OCI-LY1 (cell line): ENCODE measurements around the gene KLHL8.

Source experiments
- H2AFZ ChIP-seq: fragments of 200-600 bp; sonication (generic), shearing (Covaris generic); 2 replicates; pipeline ENCODE4 v1.6.0; 2014; ENCODE audit warnings: antibody characterized with exemption, mild to moderate bottlenecking, low read length
- H3F3A ChIP-seq: fragments of 200-600 bp; sonication (generic), shearing (Covaris generic); 2 replicates; pipeline ENCODE4 v1.6.0; 2014; ENCODE audit warnings: mild to moderate bottlenecking, antibody characterized with exemption, low read length, moderate library complexity; ENCODE audit not compliant: insufficient read depth
- H3K27ac ChIP-seq: fragments of 200-600 bp; sonication (generic); 2 replicates; pipeline ENCODE4 v1.5.1; 2014; ENCODE audit warnings: low read length, mixed run types, mild to moderate bottlenecking, low read depth; ENCODE audit not compliant: poor library complexity, severe bottlenecking
- H3K27me3 ChIP-seq: fragments of 200-600 bp; sonication (generic); 2 replicates; pipeline ENCODE4 v1.6.0; 2014; ENCODE audit warnings: antibody characterized with exemption, mild to moderate bottlenecking, low read length, moderate library complexity; ENCODE audit not compliant: insufficient read depth
- H3K36me3 ChIP-seq: fragments of 200-600 bp; sonication (generic); 2 replicates; pipeline ENCODE4 v1.6.1; 2014; ENCODE audit warnings: mild to moderate bottlenecking, antibody characterized with exemption, low read length, moderate library complexity, mixed read lengths; ENCODE audit not compliant: insufficient read depth
- H3K4me1 ChIP-seq: fragments of 200-600 bp; sonication (generic); 2 replicates; pipeline ENCODE4 v1.5.1; 2014; ENCODE audit warnings: mild to moderate bottlenecking, low read length, moderate library complexity; ENCODE audit not compliant: insufficient read depth, severe bottlenecking
- H3K4me2 ChIP-seq: fragments of 200-600 bp; sonication (generic), shearing (Covaris generic); 2 replicates; pipeline ENCODE4 v1.6.1; 2014; ENCODE audit warnings: low read length
- H3K4me3 ChIP-seq: fragments of 200-600 bp; sonication (generic); 2 replicates; pipeline ENCODE4 v1.5.1; 2014; ENCODE audit warnings: low read length, low read depth, mild to moderate bottlenecking, mixed read lengths; ENCODE audit not compliant: poor library complexity, severe bottlenecking
- H3K79me2 ChIP-seq: fragments of 200-600 bp; shearing (Covaris generic); 2 replicates; pipeline ENCODE4 v1.6.1; 2016; ENCODE audit warnings: mixed run types, low read length, mixed read lengths; ENCODE audit not compliant: insufficient read depth
- H3K9ac ChIP-seq: fragments of 200-600 bp; sonication (generic), shearing (Covaris generic); 2 replicates; pipeline ENCODE4 v1.6.1; 2014; ENCODE audit warnings: mild to moderate bottlenecking, low read length, mixed read lengths
- H3K9me2 ChIP-seq: fragments of 200-600 bp; sonication (generic), shearing (Covaris generic); 2 replicates; pipeline ENCODE4 v1.6.1; 2014; ENCODE audit warnings: low read depth, mild to moderate bottlenecking, low read length, mixed read lengths
- H3K9me3 ChIP-seq: fragments of 200-600 bp; shearing (Covaris generic); 2 replicates; pipeline ENCODE4 v1.6.1; 2014; ENCODE audit warnings: low read length, mixed read lengths
- H4K20me1 ChIP-seq: fragments of 200-600 bp; sonication (generic), shearing (Covaris generic); 2 replicates; pipeline ENCODE4 v1.6.0; 2016; ENCODE audit warnings: mild to moderate bottlenecking, low read length; ENCODE audit not compliant: insufficient read depth
- CTCF ChIP-seq: fragments of 200-600 bp; sonication (generic), shearing (Covaris generic); IDR thresholded peaks from 2 replicates; pipeline ENCODE4 v1.5.1; 2017; ENCODE audit warnings: mild to moderate bottlenecking, antibody characterized with exemption, low read length, moderate library complexity, mixed read lengths
- EZH2 ChIP-seq: fragments of 200-600 bp; sonication (generic), shearing (Covaris generic); IDR thresholded peaks from 2 replicates; pipeline ENCODE4 v1.8.0; 2017; ENCODE audit warnings: borderline replicate concordance, mixed run types, mild to moderate bottlenecking, antibody characterized with exemption, low read length, moderate library complexity, mixed read lengths

KLHL8 gene

DNA sequence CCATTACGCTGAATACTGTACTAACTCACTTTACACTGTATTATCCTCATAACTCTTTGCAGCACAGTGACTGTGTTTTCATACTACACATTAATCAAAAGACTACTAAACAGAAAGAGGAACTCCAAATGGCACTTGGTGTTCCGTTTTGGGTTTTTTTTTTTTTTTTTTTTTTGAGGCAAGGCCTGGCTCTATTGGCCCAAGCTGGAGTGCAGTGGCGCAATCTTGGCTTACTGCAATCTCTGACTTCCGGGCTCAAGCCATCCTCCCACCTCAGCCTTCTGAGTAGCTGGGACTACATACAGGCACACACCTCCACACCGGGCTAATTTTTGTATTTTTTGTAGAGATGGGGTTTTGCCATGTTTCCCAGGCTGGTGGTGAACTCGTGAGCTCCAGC lies 10.7 kb downstream of the KLHL8 start:
- H2AFZ ChIP-seq = no peak overlapping the region
- H4K20me1 ChIP-seq = no peaks in the 10 kb centered on the region
- no peaks in the 10 kb centered on the region for H3K27me3 ChIP-seq
- peaks cover 58% of the 10 kb centered on the region for H3K79me2 ChIP-seq
- H3K4me2 ChIP-seq = peak overlapping the region; percentile 41
- H3K27ac ChIP-seq = peak overlapping the region; percentile 17
- TF ChIP-seq EZH2 (no peak), CTCF (no peak)
- peaks cover 9% of the 10 kb centered on the region for H3K36me3 ChIP-seq
- peaks cover 21% of the 10 kb centered on the region for H3K4me1 ChIP-seq
- peak overlapping the region; percentile 37; the same call in 1 of the 2 replicates for H3K9ac ChIP-seq
- H3K9me3 ChIP-seq = no peaks in the 10 kb centered on the region
- no peaks in the 10 kb centered on the region for H3K9me2 ChIP-seq
- no peaks in the 10 kb centered on the region for H3F3A ChIP-seq
- H3K4me3 ChIP-seq = peak overlapping the region; percentile 20

DNA sequence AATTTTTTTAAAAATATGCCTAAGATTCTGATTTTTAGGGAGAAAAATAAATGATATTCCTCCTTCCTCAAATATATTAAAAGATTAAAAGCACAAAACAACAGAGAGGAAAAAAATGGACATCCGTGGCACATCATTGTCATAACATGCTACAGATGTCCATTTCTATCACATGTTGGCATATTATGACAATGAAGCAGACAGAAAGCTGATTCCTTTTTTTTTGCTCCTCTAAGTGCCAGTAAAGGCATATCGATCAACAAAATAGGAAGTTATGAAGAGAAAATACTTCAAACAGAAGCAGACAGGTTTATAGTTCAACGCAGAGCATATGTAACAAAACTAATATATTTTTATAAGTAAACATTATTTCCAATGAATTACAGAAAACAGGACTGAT lies 11.2 kb downstream of the KLHL8 start:
- no peaks in the 10 kb centered on the region for H3K27me3 ChIP-seq
- H4K20me1 ChIP-seq = no peaks in the 10 kb centered on the region
- peaks cover 57% of the 10 kb centered on the region for H3K79me2 ChIP-seq
- H3K9me2 ChIP-seq = no peaks in the 10 kb centered on the region
- H3F3A ChIP-seq = no peaks in the 10 kb centered on the region
- H3K4me2 ChIP-seq = peak overlapping the region; percentile 41
- TF ChIP-seq CTCF (no peak), EZH2 (no peak)
- peak overlapping the region; percentile 20 for H3K4me3 ChIP-seq
- H2AFZ ChIP-seq = no peak overlapping the region
- H3K9ac ChIP-seq = peak overlapping the region; percentile 37; the same call in 1 of the 2 replicates
- H3K36me3 ChIP-seq = peaks cover 9% of the 10 kb centered on the region
- H3K9me3 ChIP-seq = no peaks in the 10 kb centered on the region
- H3K27ac ChIP-seq = peak overlapping the region; percentile 17
- H3K4me1 ChIP-seq = peaks cover 21% of the 10 kb centered on the region

DNA sequence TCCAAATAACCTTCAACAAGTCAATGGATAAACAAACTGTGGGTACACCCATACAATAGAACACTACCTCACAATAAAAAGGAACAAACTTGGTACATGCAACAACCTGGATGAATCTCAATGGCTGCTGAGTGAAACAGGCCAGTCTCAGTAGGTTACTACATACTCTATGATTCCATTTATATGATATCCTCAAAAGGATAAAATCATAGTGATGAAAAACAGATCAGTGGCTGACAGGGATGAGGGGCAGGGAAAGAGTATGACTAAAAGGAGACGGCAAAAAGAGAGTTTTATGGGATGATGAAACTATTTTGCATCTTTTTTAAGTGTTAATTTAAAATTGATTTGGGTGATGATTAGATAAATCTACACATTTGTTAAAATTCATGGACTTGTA lies 15.9 kb downstream of the KLHL8 start:
- H3K27ac ChIP-seq = no peak overlapping the region
- TF ChIP-seq EZH2 = no peak
- no peak for TF ChIP-seq CTCF
- H3K4me1 ChIP-seq = peaks cover 7% of the 10 kb centered on the region
- no peak overlapping the region for H3K4me3 ChIP-seq
- no peaks in the 10 kb centered on the region for H4K20me1 ChIP-seq
- H3K79me2 ChIP-seq = peaks cover 69% of the 10 kb centered on the region
- H3K36me3 ChIP-seq = peaks cover 9% of the 10 kb centered on the region
- H3F3A ChIP-seq = no peaks in the 10 kb centered on the region
- H3K9me3 ChIP-seq = peaks cover 3% of the 10 kb centered on the region; the same call in 1 of the 2 replicates
- H3K9ac ChIP-seq = no peak overlapping the region
- no peaks in the 10 kb centered on the region for H3K9me2 ChIP-seq
- no peaks in the 10 kb centered on the region for H3K27me3 ChIP-seq
- no peak overlapping the region for H3K4me2 ChIP-seq
- no peak overlapping the region for H2AFZ ChIP-seq
